IMR-90 (cell line): ENCODE data around the gene JAK1. TPM values are rescaled to one million over a fixed set of nuclear protein-coding genes. Genes with fewer than 3 reads are reported as not detected.

Source experiments
- ATAC-seq: fragments of 200-7000 bp; cut with Tn5 transposase; 2 replicates; pipeline ENCODE4 v1.9.1; 2020; ENCODE audit warnings: low read depth, mild to moderate bottlenecking, moderate library complexity
- BruUV-seq: library from RNA; stranded (reverse); fragments of 400-500 nt; replicated peaks from 2 replicates; lab custom pipeline; 2021; lab: Mats Ljungman, UMichigan
- CTCF ChIA-PET: fragments of 300-600 bp; formaldehyde crosslinking; extraction: SDS; loops from one replicate; lab custom pipeline; 2021; ENCODE audit warnings: antibody characterized with exemption; lab: Yijun Ruan, JAX
- POLR2A ChIA-PET: fragments of 300-600 bp; sonication (Branson Sonifier 250); formaldehyde crosslinking; loops from one replicate; lab custom pipeline; 2022; ENCODE audit warnings: antibody characterized with exemption; ENCODE audit not compliant: unreplicated experiment; lab: Charles Lee
- DNase-seq: peaks from one replicate; pipeline ENCODE4 v3.0.0; 2013
- H2AFZ ChIP-seq: replicated peaks from 2 replicates; pipeline ENCODE3; 2013; ENCODE audit warnings: low read length, mild to moderate bottlenecking; ENCODE audit not compliant: poor library complexity
- H2AK5ac ChIP-seq: 2 replicates; pipeline ENCODE4 v1.6.1; 2013; ENCODE audit warnings: low read depth, low read length, inconsistent platforms
- H2AK9ac ChIP-seq: replicated peaks from 2 replicates; pipeline ENCODE3; 2013; ENCODE audit warnings: mild to moderate bottlenecking, low read depth, low read length, moderate library complexity; ENCODE audit not compliant: poor library complexity
- H2BK120ac ChIP-seq: 2 replicates; pipeline ENCODE4 v1.6.1; 2013; ENCODE audit warnings: low read depth, low read length, inconsistent platforms
- H2BK15ac ChIP-seq: 3 replicates; pipeline ENCODE4 v1.6.1; 2013; ENCODE audit warnings: low read depth, low read length, inconsistent platforms
- H2BK20ac ChIP-seq: 2 replicates; pipeline ENCODE4 v1.6.1; 2013; ENCODE audit warnings: low read depth, mild to moderate bottlenecking, inconsistent platforms, low read length, moderate library complexity
- H2BK5ac ChIP-seq: 2 replicates; pipeline ENCODE4 v1.6.1; 2013; ENCODE audit warnings: mild to moderate bottlenecking, low read depth, low read length, inconsistent platforms; ENCODE audit not compliant: poor library complexity, severe bottlenecking
- H3K14ac ChIP-seq: replicated peaks from 2 replicates; pipeline ENCODE4 v1.6.1; 2013; ENCODE audit warnings: low read depth, low read length, inconsistent platforms
- H3K18ac ChIP-seq: 2 replicates; pipeline ENCODE4 v1.6.1; 2013; ENCODE audit warnings: low read depth, low read length, control low read depth
- H3K23ac ChIP-seq: 2 replicates; pipeline ENCODE4 v1.6.1; 2013; ENCODE audit warnings: low read depth, low read length, inconsistent platforms
- H3K27ac ChIP-seq: 2 replicates; pipeline ENCODE4 v1.5.1; 2013; ENCODE audit warnings: mild to moderate bottlenecking, control low read depth, low read length; ENCODE audit not compliant: insufficient read depth
- H3K27me3 ChIP-seq: 2 replicates; pipeline ENCODE4 v1.6.1; 2013; ENCODE audit warnings: low read length; ENCODE audit not compliant: control insufficient read depth, insufficient read depth
- H3K36me3 ChIP-seq: 2 replicates; pipeline ENCODE4 v1.6.1; 2013; ENCODE audit warnings: low read length, mixed read lengths; ENCODE audit not compliant: control insufficient read depth, insufficient read depth
- H3K4ac ChIP-seq: 2 replicates; pipeline ENCODE4 v1.6.1; 2013; ENCODE audit warnings: low read depth, low read length, inconsistent platforms
- H3K4me1 ChIP-seq: 2 replicates; pipeline ENCODE4 v1.6.1; 2013; ENCODE audit warnings: low read length, mixed read lengths; ENCODE audit not compliant: control insufficient read depth, insufficient read depth
- H3K4me2 ChIP-seq: 2 replicates; pipeline ENCODE4 v1.6.1; 2013; ENCODE audit warnings: low read depth, mild to moderate bottlenecking, control low read depth, low read length, moderate library complexity
- H3K4me3 ChIP-seq: 2 replicates; pipeline ENCODE4 v1.5.1; 2013; ENCODE audit warnings: low read depth, mild to moderate bottlenecking, control low read depth, low read length, moderate library complexity; ENCODE audit not compliant: insufficient read depth
- H3K56ac ChIP-seq: 2 replicates; pipeline ENCODE4 v1.6.1; 2013; ENCODE audit warnings: low read length, inconsistent platforms; ENCODE audit not compliant: insufficient read depth; ENCODE audit errors: extremely low read depth
- H3K79me1 ChIP-seq, 2 experiments: 2 replicates each; pipeline ENCODE4 v1.6.1; 2013; ENCODE audit warnings: low read length in 2 of 2, inconsistent platforms in 1 of 2, low read depth in 1 of 2
- H3K9ac ChIP-seq: 2 replicates; pipeline ENCODE4 v1.6.1; 2013; ENCODE audit warnings: low read depth, low read length, control low read depth
- H3K9me1 ChIP-seq: 2 replicates; pipeline ENCODE4 v1.6.1; 2013; ENCODE audit warnings: low read length, inconsistent platforms; ENCODE audit not compliant: insufficient read depth
- H3K9me3 ChIP-seq: 2 replicates; pipeline ENCODE4 v1.6.1; 2013; ENCODE audit warnings: low read length; ENCODE audit not compliant: control insufficient read depth, insufficient read depth
- H4K20me1 ChIP-seq: 2 replicates; pipeline ENCODE4 v1.6.1; 2013; ENCODE audit warnings: low read length, inconsistent platforms; ENCODE audit not compliant: insufficient read depth
- H4K5ac ChIP-seq: 2 replicates; pipeline ENCODE4 v1.6.1; 2013; ENCODE audit warnings: mild to moderate bottlenecking, low read depth, low read length, control low read depth
- H4K8ac ChIP-seq, 2 experiments: 2 replicates each; pipeline ENCODE4 v1.6.1; 2013; ENCODE audit warnings: low read depth in 2 of 2, low read length in 2 of 2, control low read depth in 1 of 2, inconsistent platforms in 1 of 2
- H4K91ac ChIP-seq: 2 replicates; pipeline ENCODE4 v1.6.1; 2013; ENCODE audit warnings: low read depth, low read length, inconsistent platforms; ENCODE audit not compliant: insufficient read depth
- BHLHE40 ChIP-seq: fragments of 150-350 bp; IDR thresholded peaks from 2 replicates; pipeline ENCODE4 v1.6.1; 2016; ENCODE audit warnings: mild to moderate bottlenecking, low read depth, low read length
- CEBPB ChIP-seq: IDR thresholded peaks from 2 replicates; pipeline ENCODE4 v1.6.1; 2012; ENCODE audit warnings: low read depth, low read length, improper control_type of control experiment
- CHD1 ChIP-seq: IDR thresholded peaks from 2 replicates; pipeline ENCODE4 v1.6.1; 2012; ENCODE audit warnings: low read depth, low read length, improper control_type of control experiment
- FOS ChIP-seq: fragments of 150-350 bp; IDR thresholded peaks from 2 replicates; pipeline ENCODE4 v1.6.1; 2016; ENCODE audit warnings: low read depth, low read length
- MAZ ChIP-seq: IDR thresholded peaks from 2 replicates; pipeline ENCODE4 v1.6.1; 2012; ENCODE audit warnings: low read depth, mild to moderate bottlenecking, low read length, improper control_type of control experiment, moderate library complexity, borderline replicate concordance
- MXI1 ChIP-seq: IDR thresholded peaks from 2 replicates; pipeline ENCODE4 v1.6.1; 2012; ENCODE audit warnings: low read depth, mild to moderate bottlenecking, low read length, moderate library complexity, borderline replicate concordance
- NFE2L2 ChIP-seq: fragments of 150-350 bp; IDR thresholded peaks from 2 replicates; pipeline ENCODE4 v1.6.1; 2016; ENCODE audit warnings: low read depth, mild to moderate bottlenecking, low read length
- POLR2A ChIP-seq: IDR thresholded peaks from 2 replicates; pipeline ENCODE4 v1.6.1; 2012; ENCODE audit warnings: mild to moderate bottlenecking, low read depth, low read length
- RAD21 ChIP-seq: IDR thresholded peaks from 2 replicates; pipeline ENCODE4 v1.6.1; 2012; ENCODE audit warnings: low read length, improper control_type of control experiment
- RCOR1 ChIP-seq: IDR thresholded peaks from 2 replicates; pipeline ENCODE4 v1.6.1; 2012; ENCODE audit warnings: mild to moderate bottlenecking, low read length, improper control_type of control experiment; ENCODE audit not compliant: insufficient replicate concordance
- RFX5 ChIP-seq: IDR thresholded peaks from 2 replicates; pipeline ENCODE4 v1.8.0; 2012; ENCODE audit warnings: low read depth, mild to moderate bottlenecking, low read length, moderate library complexity
- SMC3 ChIP-seq: fragments of 150-350 bp; IDR thresholded peaks from 2 replicates; pipeline ENCODE4 v1.6.1; 2016; ENCODE audit warnings: low read depth, mild to moderate bottlenecking, antibody characterized with exemption, low read length, moderate library complexity
- WGBS, 2 experiments: methylation state at CpG; one replicate each; pipeline versions ENCODE4 v1.1.5 to v1.1.7; 2013; ENCODE audit warnings: missing lambda C conversion rate in 2 of 2; ENCODE audit not compliant: insufficient read length in 1 of 2; ENCODE audit errors: extremely low coverage in 2 of 2; 5-methylcytosine and 5-hydroxymethylcytosine counted together
- dilution Hi-C: fragments of 300-500 bp; cut with HindIII; formaldehyde crosslinking; loops from one replicate; pipeline ENCODE4 v1.14.3; 2018; ENCODE audit warnings: low sequenced_read_pairs; ENCODE audit not compliant: unreplicated experiment
- in situ Hi-C: fragments of 300-500 bp; cut with MboI; formaldehyde crosslinking; loops from 3 replicates; pipeline ENCODE4 v1.14.3; 2019; ENCODE audit warnings: low sequenced_read_pairs, inconsistent platforms, mixed read lengths
- intact Hi-C: fragments of 100-400 bp; cut with micrococcal nuclease; formaldehyde crosslinking; loops from 2 replicates; pipeline ENCODE4 v1.10.0; 2022
- polyA plus RNA-seq, 3 experiments: library from polyadenylated mRNA; depleted of rRNA; stranded (reverse); fragments of >200 nt; gene quantifications; 2 replicates each; pipeline ENCODE4 v1.2.3, GENCODE V29; 2012; ENCODE audit warnings: low replicate concordance in 1 of 3
- total RNA-seq: library from RNA; depleted of rRNA; stranded (reverse); fragments of >200 nt; gene quantifications from 2 replicates; pipeline ENCODE4 v1.2.3, GENCODE V29; 2012
- TF ChIP-seq, protein P1 (sequence below): fragments of 150-350 bp; IDR thresholded peaks from 2 replicates; pipeline ENCODE4 v1.6.1; 2017; ENCODE audit warnings: mild to moderate bottlenecking, antibody characterized with exemption, low read length, low read depth
- TF ChIP-seq, protein P2 (sequence below): conservative IDR thresholded peaks from 2 replicates; pipeline ENCODE4 v1.5.1; 2012; ENCODE audit warnings: mild to moderate bottlenecking, low read depth, low read length, improper control_type of control experiment
- TF ChIP-seq, protein P3 (sequence below): fragments of 150-350 bp; IDR thresholded peaks from 2 replicates; pipeline ENCODE4 v1.6.1; 2016; ENCODE audit warnings: low read depth, mild to moderate bottlenecking, low read length, moderate library complexity, borderline replicate concordance

The JAK1 gene
- total and polyA plus RNA-seq, 2 of the 4 experiments (the other 2 are of a cell fraction), result 76.9 to 103 TPM

DNA sequence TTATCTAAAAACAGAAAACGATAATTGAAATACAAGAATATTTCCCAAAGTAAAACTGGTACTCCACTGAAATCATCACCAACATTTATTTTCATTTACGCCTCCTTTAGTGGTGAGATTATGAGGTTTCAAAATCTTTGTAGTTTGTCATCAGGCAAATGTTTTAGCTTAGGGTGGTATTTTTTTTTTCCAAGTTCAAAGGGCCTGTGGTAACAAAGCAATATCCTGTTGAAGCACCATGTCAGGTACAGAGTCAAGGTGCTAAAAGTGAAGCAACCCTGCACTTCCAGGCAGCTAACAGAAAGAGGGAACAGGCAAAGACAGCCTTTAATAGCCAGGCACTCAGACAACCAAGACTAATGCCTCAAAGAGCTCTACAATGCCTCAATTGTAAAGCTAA lies 89.2 kb downstream of the JAK1 start:
- Histone ChIP-seq H3K4me2 (no peak overlapping the region), H2BK15ac (no peak overlapping the region), H3K14ac (no peak overlapping the region), H2BK20ac (no peak overlapping the region), H4K20me1 (peaks cover 7% of the 10 kb centered on the region), H3K4ac (no peak overlapping the region), H4K91ac (no peak overlapping the region), H3K9me1 (peaks cover 7% of the 10 kb centered on the region), H3K4me1 (peaks cover 3% of the 10 kb centered on the region), H3K36me3 (peaks cover 33% of the 10 kb centered on the region), H2BK5ac (no peak overlapping the region), H2BK120ac (no peak overlapping the region), H3K9me3 (no peaks in the 10 kb centered on the region), H3K56ac (no peak overlapping the region), H2AFZ (no peak overlapping the region), H4K8ac (no peak overlapping the region), H3K9ac (no peak overlapping the region), H3K23ac (no peak overlapping the region), H4K5ac (no peak overlapping the region), H2AK9ac (no peak overlapping the region), H3K79me1 (peaks cover 8 to 46% of the 10 kb centered on the region in 2 experiments), H3K4me3 (no peak overlapping the region), H3K27ac (no peak overlapping the region), H2AK5ac (no peak overlapping the region), H3K18ac (no peak overlapping the region), H3K27me3 (no peaks in the 10 kb centered on the region)
- no peak for TF ChIP-seq RCOR1
- no peak for TF ChIP-seq FOS
- TF ChIP-seq BHLHE40, result no peak
- TF ChIP-seq NFE2L2, result no peak
- TF ChIP-seq CEBPB, result no peak
- no peak for TF ChIP-seq RAD21
- no peak for TF ChIP-seq CHD1
- no peak for TF ChIP-seq SMC3
- TF ChIP-seq, protein P1, sequence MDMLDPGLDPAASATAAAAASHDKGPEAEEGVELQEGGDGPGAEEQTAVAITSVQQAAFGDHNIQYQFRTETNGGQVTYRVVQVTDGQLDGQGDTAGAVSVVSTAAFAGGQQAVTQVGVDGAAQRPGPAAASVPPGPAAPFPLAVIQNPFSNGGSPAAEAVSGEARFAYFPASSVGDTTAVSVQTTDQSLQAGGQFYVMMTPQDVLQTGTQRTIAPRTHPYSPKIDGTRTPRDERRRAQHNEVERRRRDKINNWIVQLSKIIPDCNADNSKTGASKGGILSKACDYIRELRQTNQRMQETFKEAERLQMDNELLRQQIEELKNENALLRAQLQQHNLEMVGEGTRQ, result no peak
- TF ChIP-seq, protein P2, sequence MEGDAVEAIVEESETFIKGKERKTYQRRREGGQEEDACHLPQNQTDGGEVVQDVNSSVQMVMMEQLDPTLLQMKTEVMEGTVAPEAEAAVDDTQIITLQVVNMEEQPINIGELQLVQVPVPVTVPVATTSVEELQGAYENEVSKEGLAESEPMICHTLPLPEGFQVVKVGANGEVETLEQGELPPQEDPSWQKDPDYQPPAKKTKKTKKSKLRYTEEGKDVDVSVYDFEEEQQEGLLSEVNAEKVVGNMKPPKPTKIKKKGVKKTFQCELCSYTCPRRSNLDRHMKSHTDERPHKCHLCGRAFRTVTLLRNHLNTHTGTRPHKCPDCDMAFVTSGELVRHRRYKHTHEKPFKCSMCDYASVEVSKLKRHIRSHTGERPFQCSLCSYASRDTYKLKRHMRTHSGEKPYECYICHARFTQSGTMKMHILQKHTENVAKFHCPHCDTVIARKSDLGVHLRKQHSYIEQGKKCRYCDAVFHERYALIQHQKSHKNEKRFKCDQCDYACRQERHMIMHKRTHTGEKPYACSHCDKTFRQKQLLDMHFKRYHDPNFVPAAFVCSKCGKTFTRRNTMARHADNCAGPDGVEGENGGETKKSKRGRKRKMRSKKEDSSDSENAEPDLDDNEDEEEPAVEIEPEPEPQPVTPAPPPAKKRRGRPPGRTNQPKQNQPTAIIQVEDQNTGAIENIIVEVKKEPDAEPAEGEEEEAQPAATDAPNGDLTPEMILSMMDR, result no peak
- no peak for TF ChIP-seq POLR2A
- no peak for TF ChIP-seq RFX5
- no peak for TF ChIP-seq MXI1
- TF ChIP-seq, protein P3, sequence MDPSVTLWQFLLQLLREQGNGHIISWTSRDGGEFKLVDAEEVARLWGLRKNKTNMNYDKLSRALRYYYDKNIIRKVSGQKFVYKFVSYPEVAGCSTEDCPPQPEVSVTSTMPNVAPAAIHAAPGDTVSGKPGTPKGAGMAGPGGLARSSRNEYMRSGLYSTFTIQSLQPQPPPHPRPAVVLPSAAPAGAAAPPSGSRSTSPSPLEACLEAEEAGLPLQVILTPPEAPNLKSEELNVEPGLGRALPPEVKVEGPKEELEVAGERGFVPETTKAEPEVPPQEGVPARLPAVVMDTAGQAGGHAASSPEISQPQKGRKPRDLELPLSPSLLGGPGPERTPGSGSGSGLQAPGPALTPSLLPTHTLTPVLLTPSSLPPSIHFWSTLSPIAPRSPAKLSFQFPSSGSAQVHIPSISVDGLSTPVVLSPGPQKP, result no peak
- no peak for TF ChIP-seq MAZ
- CTCF ChIA-PET, result interaction anchor here (0.5 to 0.7 kb wide), 2 partner anchors 10 to 1013 kb away, joined by 3 read pairs; no protein-coding TSS in a partner anchor
- POLR2A ChIA-PET, result no interaction called here
- intact Hi-C loops, result loop anchor here (5.0 kb wide), 2 partner anchors 90 to 130 kb away; partner anchors contain the start of gene JAK1
- in situ Hi-C loops, result no loop called here
- no peak for DNase-seq
- no TSS peak for BruUV-seq
- dilution Hi-C loops, result no loop called here
- no peak for ATAC-seq
- WGBS, 2 experiments, result no CpG with 5 or more reads among the region's 2 CpGs
